ENCODE data around the gene ERC1. TPM values are rescaled to one million over a fixed set of nuclear protein-coding genes. Genes with fewer than 3 reads are reported as not detected.

ERC1 gene
- polyA plus RNA-seq, 4 donors = 35.3 to 43.4 (median 37.5) TPM

DNA sequence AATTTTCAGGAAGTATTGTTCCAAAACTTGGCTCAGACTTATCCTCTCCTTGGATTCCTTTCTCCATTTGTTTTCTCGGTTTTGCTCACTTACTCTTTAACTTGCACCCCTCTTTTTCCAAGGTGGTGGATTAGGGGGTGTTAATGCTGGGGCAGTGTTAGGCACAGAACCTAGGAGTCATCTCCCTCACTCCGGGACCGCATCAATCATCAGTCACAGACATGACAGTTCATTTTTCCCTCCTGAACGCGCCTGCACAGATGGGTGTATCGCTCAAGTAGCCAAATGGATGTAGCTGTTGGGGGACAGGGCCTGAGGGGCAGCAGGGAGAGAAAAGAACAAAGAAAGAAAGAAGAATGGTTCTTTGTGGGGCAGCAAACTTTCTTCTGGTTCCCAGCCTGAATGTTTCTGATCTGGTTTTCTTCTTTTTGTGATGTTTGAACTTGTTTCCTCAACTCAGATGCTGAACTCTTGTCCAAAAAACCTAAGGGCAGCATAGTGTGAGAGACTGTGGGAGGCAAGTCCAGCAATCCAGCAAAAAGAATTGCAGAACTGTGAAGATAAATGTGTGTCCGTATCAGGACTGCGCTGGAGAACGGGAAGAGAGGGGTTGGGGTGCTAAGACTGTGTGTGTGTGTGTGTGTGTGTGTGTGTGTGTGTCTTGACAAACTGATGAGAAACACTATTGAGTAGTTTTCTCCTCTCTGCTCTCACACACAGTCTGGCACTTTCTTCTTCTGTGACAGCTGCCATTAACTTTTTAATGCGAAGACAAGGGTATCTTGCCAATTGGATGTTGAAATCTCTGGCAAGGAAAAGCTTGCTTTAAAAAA is 472.3 kb downstream of the ERC1 start:
- DNase-seq (ENCODE audit: low read depth in 4 of 4, low spot score in 2 of 4) = no peak

DNA sequence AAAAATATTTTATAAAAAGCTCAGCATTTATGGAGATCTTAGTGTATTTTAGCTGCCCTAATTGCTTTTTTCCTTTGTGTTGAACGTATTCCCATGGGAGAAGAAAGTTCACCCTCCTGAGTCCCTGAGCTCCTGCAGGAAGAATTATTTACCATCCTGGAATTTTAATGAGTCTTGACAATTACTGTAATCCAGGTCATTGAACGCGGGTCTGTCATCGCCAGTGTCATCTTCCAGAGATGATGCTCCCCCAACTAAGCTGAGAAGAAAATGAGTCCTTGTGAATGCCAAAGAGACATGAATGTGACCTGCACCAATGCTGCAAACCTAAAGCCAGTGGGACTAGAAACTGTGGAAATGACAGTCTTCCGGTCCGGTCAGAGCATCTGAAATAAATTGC is 473.9 kb downstream of the ERC1 start:
- no peak for DNase-seq (ENCODE audit: low read depth in 4 of 4, low spot score in 2 of 4)

GRCh38 chr12:1465990-1466389 is 475.0 kb downstream of the ERC1 start:
- no peak for DNase-seq (ENCODE audit: low read depth in 4 of 4, low spot score in 2 of 4)

GRCh38 chr12:1466481-1467154 is 475.6 kb downstream of the ERC1 start:
- DNase-seq (ENCODE audit: low read depth in 4 of 4, low spot score in 2 of 4) = no peak

GRCh38 chr12:1467710-1468109 is 476.7 kb downstream of the ERC1 start:
- DNase-seq (ENCODE audit: low read depth in 4 of 4, low spot score in 2 of 4) = no peak

DNA sequence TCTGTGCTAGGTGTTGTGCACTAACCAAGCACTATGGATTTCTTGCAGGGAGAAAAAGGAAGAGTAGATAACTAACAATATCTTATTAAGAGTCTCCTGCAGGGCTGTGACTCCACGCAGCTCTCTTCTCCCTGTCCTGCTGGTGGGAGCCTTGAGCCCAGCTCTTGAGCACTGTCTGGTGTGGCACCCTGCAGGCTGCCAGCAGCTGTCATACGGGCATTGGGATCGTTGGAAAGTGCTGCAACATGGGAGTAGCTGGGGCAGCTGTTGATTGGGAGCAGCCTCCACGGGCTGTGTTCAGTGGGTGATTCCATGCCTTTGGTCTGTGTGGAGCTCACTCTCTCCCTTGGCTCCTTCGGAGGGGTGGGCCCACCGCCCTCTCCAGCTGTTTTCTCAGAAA is 478.0 kb downstream of the ERC1 start:
- no peak for DNase-seq (ENCODE audit: low read depth in 4 of 4, low spot score in 2 of 4)

DNA sequence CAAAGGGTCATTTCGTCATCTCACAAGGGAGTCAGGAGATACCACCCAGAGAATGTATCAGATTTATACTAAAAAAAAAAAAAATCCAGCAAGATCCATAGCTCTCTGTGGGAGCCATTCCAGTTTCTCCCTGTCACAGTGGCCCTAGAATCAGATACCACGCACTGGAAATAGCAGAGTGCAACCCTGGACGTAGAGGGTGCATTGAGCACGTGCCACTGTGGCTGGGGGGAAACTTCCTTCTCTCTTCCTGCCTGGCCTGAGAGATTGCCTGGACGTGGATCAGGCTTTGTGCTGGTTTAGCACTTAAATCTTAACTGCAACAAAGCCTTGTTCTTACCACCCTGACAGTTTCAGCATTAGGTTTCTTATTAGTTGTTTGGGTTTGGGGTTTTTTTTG is 479.0 kb downstream of the ERC1 start:
- DNase-seq (ENCODE audit: low read depth in 4 of 4, low spot score in 2 of 4) = no peak

GRCh38 chr12:1471224-1471623 is 480.2 kb downstream of the ERC1 start:
- DNase-seq (ENCODE audit: low read depth in 4 of 4, low spot score in 2 of 4) = no peak

DNA sequence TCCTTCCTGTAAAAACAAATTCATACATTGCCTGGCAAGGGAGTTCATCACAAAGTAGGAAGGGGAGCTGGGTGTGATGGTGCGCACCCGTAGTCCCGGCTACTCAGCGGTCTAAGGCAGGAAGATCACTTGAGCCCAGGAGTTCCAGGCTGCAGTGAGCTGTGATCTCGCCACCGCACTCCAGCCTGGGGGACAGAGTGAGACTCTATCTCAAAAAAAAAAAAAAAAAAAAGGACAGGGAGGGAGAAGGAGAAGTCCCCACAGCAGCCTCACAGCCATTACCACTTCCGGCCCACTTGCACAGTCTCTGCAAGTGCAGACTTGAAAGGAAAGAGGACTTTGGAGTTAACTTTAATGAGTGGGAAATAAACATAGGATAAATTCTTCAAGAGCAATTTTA is 482.4 kb downstream of the ERC1 start:
- no peak for DNase-seq (ENCODE audit: low read depth in 4 of 4, low spot score in 2 of 4)

DNA sequence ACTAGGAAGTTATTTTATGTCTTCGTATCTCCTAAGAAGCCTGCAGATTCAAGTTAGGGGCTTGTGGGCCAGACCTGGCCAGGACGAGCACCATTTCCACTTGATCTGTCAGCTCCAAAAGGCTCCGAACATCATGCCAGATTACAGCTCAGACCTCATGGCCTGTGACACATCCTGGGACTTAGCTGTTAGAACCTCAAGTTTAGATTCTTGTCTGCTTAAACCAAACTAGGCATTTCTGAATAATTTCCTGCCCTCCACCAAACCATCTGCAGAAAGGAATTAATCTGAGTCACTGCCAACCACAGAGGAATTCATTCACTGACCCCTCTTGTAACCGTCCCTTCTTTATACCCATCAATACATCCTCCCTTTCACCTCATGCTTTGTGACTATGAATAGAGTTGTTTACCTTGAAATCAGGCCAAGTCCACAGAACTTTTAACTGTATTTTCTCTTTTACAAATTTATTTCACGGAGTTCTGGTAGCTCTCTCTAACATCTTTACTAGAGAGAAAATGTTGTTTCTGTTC is 483.1 kb downstream of the ERC1 start:
- DNase-seq (ENCODE audit: low read depth in 4 of 4, low spot score in 2 of 4) = no peak

DNA sequence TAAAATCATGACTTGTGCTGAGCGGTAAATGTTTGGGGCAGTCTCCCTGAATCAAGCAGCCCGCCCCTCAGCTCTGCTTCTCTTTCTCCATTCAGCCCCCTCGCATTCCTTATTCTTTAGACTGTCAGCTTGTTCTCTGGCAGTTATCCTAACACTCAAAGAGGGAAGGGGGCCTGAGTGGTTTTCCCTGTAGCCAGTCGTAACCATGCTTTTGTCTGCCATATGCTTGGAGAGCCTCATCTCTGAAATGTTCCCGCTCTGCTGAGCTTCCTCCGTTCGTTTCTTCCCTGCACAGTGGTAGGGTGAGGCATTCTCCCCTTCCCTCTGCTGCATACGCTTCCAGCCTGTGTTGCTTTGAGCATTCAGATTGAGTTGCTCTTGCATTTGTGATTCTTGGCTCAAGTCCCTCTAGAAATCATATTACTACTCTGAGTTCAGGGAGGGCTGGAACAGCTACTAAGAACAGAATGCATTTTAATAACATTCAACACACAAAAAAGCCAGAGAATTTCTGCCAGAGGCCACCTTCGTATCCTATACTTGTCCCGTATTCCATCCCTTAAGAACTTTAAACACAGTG is 483.6 kb downstream of the ERC1 start:
- DNase-seq (ENCODE audit: low read depth in 4 of 4, low spot score in 2 of 4) = peak in 2 of 4 donors; percentile 36 to 46

DNA sequence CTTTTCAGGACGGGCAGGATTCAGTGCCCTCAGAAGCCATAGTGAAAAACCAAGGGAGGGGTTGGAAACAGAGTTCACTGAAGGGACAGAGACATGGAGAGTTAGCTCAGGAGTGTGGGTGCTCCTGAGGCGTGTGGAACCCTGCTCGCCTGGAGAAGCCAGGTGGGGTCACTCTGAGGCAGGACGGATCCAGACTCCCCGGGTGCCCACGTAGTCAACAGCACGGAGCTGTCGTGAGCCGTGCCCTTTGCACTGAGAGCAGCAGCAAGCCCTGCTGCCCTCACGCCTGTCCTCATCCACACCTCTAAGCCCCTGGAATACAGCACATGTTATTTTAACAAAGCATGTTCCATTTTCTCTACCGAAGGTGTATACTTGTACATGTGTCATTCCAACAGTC is 488.6 kb downstream of the ERC1 start:
- DNase-seq (ENCODE audit: low read depth in 4 of 4, low spot score in 2 of 4) = no peak

- DNase-seq (ENCODE audit: low read depth in 4 of 4, low spot score in 2 of 4) = no peak
Measured at GRCh38 chr12:1481326-1481725, 490.3 kb downstream of the ERC1 start.

GRCh38 chr12:1481906-1482305 is 490.9 kb downstream of the ERC1 start:
- no peak for DNase-seq (ENCODE audit: low read depth in 4 of 4, low spot score in 2 of 4)

DNA sequence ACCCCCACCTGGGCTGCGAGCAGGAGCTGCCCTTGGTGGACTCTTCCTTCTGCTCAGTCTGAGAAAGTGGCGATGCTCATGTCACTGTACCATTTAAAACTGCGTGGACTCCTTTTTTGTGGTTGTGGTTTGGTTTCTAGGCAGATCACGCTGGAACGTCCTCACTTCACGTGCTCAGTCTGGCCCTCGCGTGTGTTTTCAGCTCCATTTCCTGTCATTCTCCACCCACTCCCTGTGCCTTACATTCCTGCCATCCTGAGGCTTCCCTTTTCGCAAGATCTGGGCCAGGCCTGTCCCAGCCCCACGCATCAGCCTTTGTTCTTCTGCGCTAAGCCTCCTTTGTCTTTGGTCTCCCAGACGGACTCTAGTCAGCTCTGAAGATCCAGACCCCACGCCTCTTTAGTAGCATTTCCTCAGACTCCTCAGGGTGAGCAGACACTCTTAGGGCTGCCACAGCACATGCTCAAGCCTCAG is 497.9 kb downstream of the ERC1 start:
- no peak for DNase-seq (ENCODE audit: low read depth in 4 of 4, low spot score in 2 of 4)

DNA sequence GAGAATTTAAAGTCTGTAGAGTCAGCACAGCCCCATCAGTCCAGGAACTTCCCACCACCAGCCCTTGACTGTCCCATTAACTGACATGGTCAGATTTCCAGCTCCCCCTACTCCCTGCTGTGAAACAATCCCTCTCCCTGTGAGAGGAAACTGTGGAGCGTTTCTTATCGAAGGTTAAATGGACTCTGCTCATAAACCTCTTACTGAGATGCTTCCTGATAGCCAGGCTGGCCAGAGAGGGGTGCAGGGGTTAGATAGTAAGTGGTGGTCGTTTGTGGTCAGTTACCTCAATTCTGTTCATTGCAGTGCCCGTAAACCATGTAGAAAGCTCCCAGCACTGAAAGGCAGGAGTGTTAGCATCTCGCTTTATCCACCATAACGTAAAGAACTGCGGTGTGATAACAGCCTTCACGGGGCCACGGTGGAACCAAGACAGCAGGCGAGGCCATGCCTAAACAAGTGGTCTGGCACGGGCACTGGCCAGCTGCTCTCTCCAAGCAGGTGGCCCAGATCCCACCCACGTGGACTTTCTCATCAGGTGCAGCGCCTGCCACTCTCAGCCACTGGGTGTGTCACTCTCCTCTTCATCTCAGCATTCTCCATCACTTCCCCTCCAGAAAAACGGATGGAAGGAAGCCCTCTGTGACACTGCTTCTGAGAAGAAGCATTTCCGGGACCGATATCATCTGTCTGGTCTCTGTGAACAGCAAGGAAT is 501.1 kb downstream of the ERC1 start:
- no peak for DNase-seq (ENCODE audit: low read depth in 4 of 4, low spot score in 2 of 4)

- DNase-seq (ENCODE audit: low read depth in 4 of 4, low spot score in 2 of 4) = no peak
Measured at GRCh38 chr12:1493781-1494565, 502.9 kb downstream of the ERC1 start.

DNA sequence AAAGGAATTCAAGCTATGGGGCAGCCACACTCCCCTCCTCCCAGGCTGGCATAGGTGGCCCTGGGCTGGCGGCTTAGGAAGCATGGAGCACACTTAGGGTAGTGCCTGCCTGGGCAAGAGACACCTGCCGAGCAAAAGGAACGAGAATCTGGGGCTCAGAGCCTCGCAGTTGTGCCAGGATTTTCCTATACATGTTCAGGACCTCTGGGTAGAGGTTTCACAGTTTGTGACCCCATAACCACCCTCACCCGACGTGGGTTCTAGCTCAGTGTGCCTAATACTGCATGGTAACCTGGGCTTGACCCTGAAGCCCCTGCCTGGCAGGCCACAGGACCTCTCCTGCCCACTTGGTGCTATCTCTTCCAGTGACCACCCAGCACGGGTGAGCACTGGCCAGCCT is 503.8 kb downstream of the ERC1 start:
- DNase-seq (ENCODE audit: low read depth in 4 of 4, low spot score in 2 of 4) = no peak

DNA sequence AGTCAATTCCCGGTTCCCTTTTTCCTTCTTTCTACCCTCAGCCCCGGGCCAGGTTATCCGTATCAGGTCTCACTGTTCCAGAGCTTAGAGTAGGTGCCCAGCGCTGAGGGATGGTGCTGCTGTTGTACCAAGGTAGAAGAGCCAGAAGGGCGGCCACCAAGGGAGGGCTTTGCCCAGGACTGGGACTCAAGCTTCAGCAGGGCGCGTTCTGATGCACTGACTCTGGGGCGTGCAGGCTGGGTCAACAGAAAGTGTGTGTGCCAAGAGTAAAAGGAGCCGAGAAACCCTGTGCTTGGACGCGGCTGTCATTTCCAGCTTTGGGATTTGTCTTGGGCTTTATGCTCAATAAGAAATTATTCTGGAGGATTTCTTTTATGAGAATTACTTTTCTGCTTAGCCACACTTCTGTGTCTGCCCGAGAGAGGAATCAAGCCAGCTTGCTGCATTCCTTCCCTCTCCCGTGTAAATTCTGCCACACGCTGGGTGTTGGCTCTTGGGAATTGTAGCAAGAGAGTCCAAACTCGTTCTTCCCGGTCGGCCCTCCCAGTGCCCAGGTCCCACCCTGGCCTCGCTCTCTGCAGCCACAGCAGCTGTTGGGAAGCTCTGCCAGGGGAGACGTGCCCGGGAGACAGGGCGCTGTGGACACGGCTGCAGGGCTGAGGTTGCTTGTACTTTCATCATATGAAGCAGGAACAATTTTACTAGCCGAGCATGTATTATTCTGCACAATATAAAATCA is 505.3 kb downstream of the ERC1 start:
- DNase-seq (ENCODE audit: low read depth in 4 of 4, low spot score in 2 of 4) = no peak

All from left renal cortex interstitium (tissue), 4 donors.